ENCODE results near the gene SLC16A9. TPM values are rescaled to one million over a fixed set of nuclear protein-coding genes. Genes with fewer than 3 reads are reported as not detected.

SLC16A9 gene
- total and polyA plus RNA-seq, 10 donors = 2.1 to 58.9 (median 27.0) TPM

DNA sequence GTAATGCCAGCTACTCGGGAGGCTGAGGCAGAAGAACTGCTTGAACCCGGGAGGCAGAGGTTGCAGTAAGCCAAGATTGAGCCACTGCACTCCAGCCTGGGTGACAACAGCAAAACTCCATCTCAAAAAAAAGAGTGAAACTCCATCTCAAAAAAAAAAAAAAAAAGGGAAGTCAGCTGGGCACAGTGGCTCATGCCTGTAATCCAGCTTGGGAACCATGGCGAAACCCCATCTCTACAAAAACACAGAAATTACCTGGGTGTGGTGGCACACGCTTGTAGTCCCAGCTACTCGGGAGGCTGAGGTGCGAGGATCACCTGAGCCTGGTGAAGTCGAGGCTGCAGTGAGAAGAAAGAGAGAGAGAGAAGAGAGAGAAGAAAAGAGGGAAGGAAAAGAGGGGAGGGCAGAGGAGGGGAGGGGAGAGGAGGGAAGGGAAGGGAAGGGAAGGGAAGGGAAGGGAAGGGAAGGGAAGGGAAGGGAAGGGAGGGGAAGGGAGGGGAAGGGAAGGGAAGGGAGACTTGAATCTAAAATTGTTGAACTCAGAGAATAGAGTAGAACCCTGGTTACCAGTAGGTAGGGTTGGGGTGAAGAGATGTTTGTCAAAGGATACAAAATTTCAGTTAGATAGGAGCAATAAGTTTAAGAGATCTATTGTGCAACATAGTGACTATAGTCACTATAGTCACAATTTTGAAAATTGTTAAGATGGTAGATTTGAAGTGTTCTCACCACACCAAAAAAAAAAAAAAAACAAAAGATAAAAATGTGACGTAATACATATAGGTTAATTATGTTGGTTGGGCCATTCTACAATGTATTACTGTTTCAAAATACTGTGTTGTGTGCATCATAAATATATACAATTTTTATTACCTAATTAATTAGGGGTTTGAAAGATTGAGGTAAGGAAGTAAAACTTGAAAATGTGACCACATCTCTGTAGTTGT, 2.5 kb downstream of the SLC16A9 start:
- H3K9me3 ChIP-seq = no peaks in the 10 kb centered on the region
- 84 to 97% (median 85%) methylated on average over 8 of the region's 8 CpGs for WGBS, 5 donors
- peak overlapping the region in 3 of 8 donors; percentile 56 to 75 (median 73) for H3K4me3 ChIP-seq
- no peaks in the 10 kb centered on the region for H3K36me3 ChIP-seq
- no peak overlapping the region for H3K27ac ChIP-seq
- TF ChIP-seq CTCF (IDR thresholded peaks at IDR 0.05 in 8 of 11, conservative IDR thresholded peaks at IDR 0.05 in 3 of 11) (no peak), POLR2AphosphoS5 (IDR thresholded peaks at IDR 0.05) (no peak), POLR2A (IDR thresholded peaks at IDR 0.05) (no peak)
- H3K4me1 ChIP-seq = peaks cover 0 to 35% (median 16%) of the 10 kb centered on the region in 6 donors
- H3K27me3 ChIP-seq (replicated peaks in 1 of 7) = peaks cover 0 to 50% (median 16%) of the 10 kb centered on the region in 7 donors
- intact Hi-C loops (cut with DNase I; ENCODE audit: low total_unique reads) = no loop called here
- DNase-seq = no peak

DNA sequence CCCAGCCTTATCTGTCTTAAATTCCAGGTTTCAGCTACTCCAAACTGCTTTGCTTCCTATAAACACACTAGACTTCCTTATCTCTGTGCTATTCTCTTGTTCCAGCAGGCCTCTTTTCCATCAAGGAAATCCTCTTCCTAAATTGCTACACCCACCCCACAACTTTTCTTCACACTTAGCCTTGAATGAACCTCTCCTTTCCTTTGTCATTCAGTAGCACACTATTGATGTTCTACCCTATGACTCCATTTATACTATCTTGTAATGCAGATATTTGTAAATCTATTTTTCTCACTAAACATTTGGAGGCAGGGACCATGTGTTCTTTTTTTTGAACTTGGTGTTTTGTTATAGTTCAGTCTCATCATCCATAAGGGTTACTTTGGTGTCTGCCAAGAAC, 3.7 kb downstream of the SLC16A9 start:
- intact Hi-C loops (cut with DNase I; ENCODE audit: low total_unique reads) = no loop called here
- TF ChIP-seq CTCF (IDR thresholded peaks at IDR 0.05 in 8 of 11, conservative IDR thresholded peaks at IDR 0.05 in 3 of 11) (no peak), POLR2A (IDR thresholded peaks at IDR 0.05) (no peak)
- no peaks in the 10 kb centered on the region for H3K36me3 ChIP-seq
- peaks cover 0 to 35% (median 16%) of the 10 kb centered on the region in 6 donors for H3K4me1 ChIP-seq
- no peak for DNase-seq
- H3K27ac ChIP-seq = peak overlapping the region in 5 of 8 donors; percentile 16 to 57 (median 19)
- no peaks in the 10 kb centered on the region for H3K9me3 ChIP-seq
- H3K4me3 ChIP-seq = no peak overlapping the region
- H3K27me3 ChIP-seq (replicated peaks in 1 of 7) = peaks cover 0 to 38% (median 16%) of the 10 kb centered on the region in 7 donors

DNA sequence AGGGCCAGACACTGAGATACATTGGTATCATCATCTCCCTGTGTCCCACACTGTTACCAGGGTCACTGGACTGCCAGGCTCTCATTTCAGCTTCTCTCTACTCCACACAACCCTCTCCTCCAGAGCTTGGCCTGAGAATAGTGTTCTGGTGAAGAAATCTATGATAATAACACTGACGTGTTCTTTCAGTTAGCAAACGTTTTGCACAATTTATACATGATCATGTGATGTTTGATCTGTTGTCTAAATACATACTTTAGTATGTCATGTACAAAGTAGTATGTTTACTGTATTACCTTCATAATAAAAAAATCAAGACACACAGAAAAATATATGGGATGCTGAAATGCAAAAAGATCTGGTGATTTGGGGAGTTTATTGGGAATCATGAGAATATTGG, 5.0 kb downstream of the SLC16A9 start:
- H3K27ac ChIP-seq = no peak overlapping the region
- no peaks in the 10 kb centered on the region for H3K9me3 ChIP-seq
- DNase-seq = no peak
- intact Hi-C loops (cut with DNase I; ENCODE audit: low total_unique reads) = no loop called here
- H3K27me3 ChIP-seq (replicated peaks in 1 of 7) = peaks cover 0 to 25% (median 13%) of the 10 kb centered on the region in 7 donors
- no peaks in the 10 kb centered on the region for H3K36me3 ChIP-seq
- TF ChIP-seq POLR2A (IDR thresholded peaks at IDR 0.05) (no peak), POLR2AphosphoS5 (IDR thresholded peaks at IDR 0.05) (no peak)
- no peak overlapping the region for H3K4me3 ChIP-seq
- WGBS, 5 donors = 60 to 84% (median 66%) methylated on average over 2 of the region's 2 CpGs
- H3K4me1 ChIP-seq = peaks cover 0 to 26% (median 14%) of the 10 kb centered on the region in 6 donors

GRCh38 chr10:59702347-59702746, 7.3 kb downstream of the SLC16A9 start:
- Histone ChIP-seq H3K27me3 (replicated peaks in 1 of 7) (peaks cover 0 to 5% (median 0%) of the 10 kb centered on the region in 7 donors), H3K36me3 (no peaks in the 10 kb centered on the region), H3K4me3 (no peak overlapping the region), H3K9me3 (no peaks in the 10 kb centered on the region), H3K27ac (no peak overlapping the region), H3K4me1 (peaks cover 0 to 14% (median 0%) of the 10 kb centered on the region in 6 donors)
- WGBS, 5 donors = 69 to 89% (median 87%) methylated on average over 4 of the region's 4 CpGs
- TF ChIP-seq CTCF (IDR thresholded peaks at IDR 0.05 in 8 of 11, conservative IDR thresholded peaks at IDR 0.05 in 3 of 11) = no peak
- TF ChIP-seq POLR2AphosphoS5 (IDR thresholded peaks at IDR 0.05) = no peak
- no peak for TF ChIP-seq POLR2A (IDR thresholded peaks at IDR 0.05)
- DNase-seq = no peak
- intact Hi-C loops (cut with DNase I; ENCODE audit: low total_unique reads) = no loop called here

Data from spleen (tissue), 11 donors.